Right lobe of liver (tissue), 4 donors: ENCODE measurements around the gene WASF3.

ENCODE experiments used
- CTCF ChIP-seq, 4 donors: fragments of 200-600 bp in 3 of 4; fragments of 450-650 bp in 1 of 4; IDR thresholded peaks; one replicate each; pipeline versions ENCODE4 v1.5.1 to v1.8.0; 2016 to 2022; ENCODE audit warnings: antibody characterized with exemption in 4 of 4, mild to moderate bottlenecking in 2 of 4
- POLR2A ChIP-seq: fragments of 450-650 bp; IDR thresholded peaks from one replicate; pipeline ENCODE4 v1.6.1; 2017; ENCODE audit warnings: antibody characterized with exemption, mild to moderate bottlenecking
- donor health status: DM: no; HTN: no; CAD: no.
- donor health status: DM: no; HTN: no; CAD: no.
- donor health status: DM: no; HTN: yes; CAD: no.

- TF ChIP-seq CTCF (IDR thresholded peaks at IDR 0.05) = no peak
- no peak for TF ChIP-seq POLR2A
Observed at GRCh38 chr13:26568132-26568815, 10.8 kb downstream of the WASF3 start.
